Keratinocyte (primary cell): ENCODE results near the gene ZCCHC7. TPM values are rescaled to one million over a fixed set of nuclear protein-coding genes. Genes with fewer than 3 reads are reported as not detected.

Experiments used
- DNase-seq: peaks from one replicate; pipeline ENCODE4 v3.0.0-alpha.2; 2011; ENCODE audit warnings: low read depth, missing footprints, low spot score
- FAIRE-seq: peaks from 2 replicates; lab custom pipeline; 2011; peaks lifted over from hg19 to GRCh38; lab: Jason Lieb, UNC
- H2AFZ ChIP-seq: 2 replicates; pipeline ENCODE4 v1.6.0; 2012; ENCODE audit warnings: low read length, control low read depth, inconsistent platforms; ENCODE audit not compliant: control insufficient read depth
- H3K27ac ChIP-seq: 2 replicates; pipeline ENCODE4 v1.5.1; 2011; ENCODE audit warnings: low read length; ENCODE audit not compliant: control insufficient read depth, insufficient read depth
- H3K27me3 ChIP-seq: 3 replicates; pipeline ENCODE4 v1.6.0; 2011; ENCODE audit warnings: low read length; ENCODE audit not compliant: control insufficient read depth, insufficient read depth; ENCODE audit errors: extremely low read depth
- H3K36me3 ChIP-seq, 2 experiments: 2 replicates in 1 of 2; 3 replicates in 1 of 2; pipeline ENCODE4 v1.5.1; 2011; ENCODE audit warnings: low read length in 2 of 2, mild to moderate bottlenecking in 1 of 2; ENCODE audit not compliant: control insufficient read depth in 2 of 2, insufficient read depth in 2 of 2; ENCODE audit errors: extremely low read depth in 1 of 2
- H3K4me1 ChIP-seq: 3 replicates; pipeline ENCODE4 v1.5.1; 2011; ENCODE audit warnings: low read length; ENCODE audit not compliant: control insufficient read depth, insufficient read depth; ENCODE audit errors: extremely low read depth
- H3K4me2 ChIP-seq: 3 replicates; pipeline ENCODE4 v1.6.0; 2011; ENCODE audit warnings: low read depth, low read length; ENCODE audit not compliant: control insufficient read depth, insufficient read depth; ENCODE audit errors: extremely low read depth
- H3K4me3 ChIP-seq, 3 experiments: fragments of 200-600 bp in 1 of 3; sonication (generic) in 1 of 3; 2 replicates in 2 of 3; 3 replicates in 1 of 3; pipeline ENCODE4 v1.5.1; 2011 to 2016; ENCODE audit warnings: low read length in 3 of 3, mild to moderate bottlenecking in 3 of 3, control low read depth in 2 of 3, inconsistent platforms in 1 of 3, low read depth in 1 of 3, mixed read lengths in 1 of 3, mixed run types in 1 of 3, moderate library complexity in 1 of 3; ENCODE audit not compliant: control insufficient read depth in 2 of 3, insufficient read depth in 2 of 3; ENCODE audit errors: extremely low read depth in 1 of 3
- H3K79me2 ChIP-seq: 2 replicates; pipeline ENCODE4 v1.6.0; 2012; ENCODE audit warnings: low read length; ENCODE audit not compliant: control insufficient read depth, insufficient read depth
- H3K9ac ChIP-seq: 3 replicates; pipeline ENCODE4 v1.6.0; 2011; ENCODE audit warnings: low read length; ENCODE audit not compliant: control insufficient read depth, insufficient read depth; ENCODE audit errors: extremely low read depth
- H3K9me1 ChIP-seq: 3 replicates; pipeline ENCODE4 v1.6.0; 2011; ENCODE audit warnings: low read length; ENCODE audit not compliant: control insufficient read depth, insufficient read depth; ENCODE audit errors: extremely low read depth
- H3K9me3 ChIP-seq: 2 replicates; pipeline ENCODE4 v1.5.1; 2012; ENCODE audit warnings: low read depth, low read length; ENCODE audit not compliant: control insufficient read depth
- H4K20me1 ChIP-seq: 3 replicates; pipeline ENCODE4 v1.6.0; 2011; ENCODE audit warnings: low read length; ENCODE audit not compliant: control insufficient read depth, insufficient read depth; ENCODE audit errors: extremely low read depth
- EZH2 ChIP-seq: IDR thresholded peaks from one replicate; pipeline ENCODE4 v1.6.1; 2012; ENCODE audit warnings: inconsistent platforms, mild to moderate bottlenecking, low read length, moderate library complexity
- dilution Hi-C: fragments of 300-500 bp; cut with MboI; formaldehyde crosslinking; loops from one replicate; pipeline ENCODE4 v1.7.0; 2020; ENCODE audit warnings: low sequenced_read_pairs; ENCODE audit not compliant: extremely low pct_ligation_motif_present
- polyA plus RNA-seq, 5 experiments: library from polyadenylated mRNA; depleted of rRNA in 3 of 5; stranded (reverse) in 3 of 5; stranded (forward) in 1 of 5; unstranded in 1 of 5; fragments of >200 nt; gene quantifications; 1 replicate in 1 of 5; 2 replicates in 3 of 5; 3 replicates in 1 of 5; pipeline versions ENCODE4 v1.2.1 to v1.2.3, GENCODE V29; 2011 to 2012; ENCODE audit warnings: missing spikeins in 2 of 5, low read depth in 1 of 5, low replicate concordance in 1 of 5
- TF ChIP-seq, protein P1 (sequence below), 3 experiments: IDR thresholded peaks in 1 of 3; conservative IDR thresholded peaks in 1 of 3; optimal IDR thresholded peaks in 1 of 3; 2 replicates in 2 of 3; 3 replicates in 1 of 3; pipeline versions ENCODE3 to v1.5.1; 2011; ENCODE audit warnings: low read length in 3 of 3, mild to moderate bottlenecking in 3 of 3, moderate library complexity in 2 of 3, control low read depth in 1 of 3, inconsistent platforms in 1 of 3; ENCODE audit not compliant: insufficient read depth in 2 of 3; ENCODE audit errors: extremely low read depth in 1 of 3

ZCCHC7 gene
- polyA plus RNA-seq, 1 donor (not counting 4 experiments of a cell fraction or from before 2014, with no cell fraction given): 16.5 TPM

DNA sequence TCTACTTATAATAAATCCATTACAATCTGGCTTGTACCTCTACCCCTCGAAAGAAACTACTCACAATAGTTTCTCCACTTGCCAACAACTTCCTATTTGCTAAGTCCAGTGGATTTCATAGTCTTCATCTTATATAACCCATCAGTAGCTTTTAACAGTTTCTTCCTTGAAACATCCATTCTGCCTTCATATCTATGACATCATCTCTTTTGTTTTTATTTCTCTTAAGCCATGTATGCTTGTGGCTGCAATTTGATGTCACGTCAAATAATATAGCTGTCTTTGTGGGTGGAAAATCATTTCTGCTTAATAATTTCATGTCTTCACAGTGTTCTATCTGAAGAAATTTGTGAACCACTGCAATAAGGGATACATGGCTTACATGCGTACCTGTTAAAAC lies 224.7 kb downstream of the ZCCHC7 start:
- Histone ChIP-seq H4K20me1 (no peaks in the 10 kb centered on the region), H3K9me3 (no peaks in the 10 kb centered on the region), H3K9ac (no peak overlapping the region), H3K79me2 (no peaks in the 10 kb centered on the region), H3K27me3 (no peaks in the 10 kb centered on the region), H3K4me2 (no peak overlapping the region), H3K27ac (no peak overlapping the region), H2AFZ (no peak overlapping the region), H3K4me3 (no peak overlapping the region), H3K4me1 (no peaks in the 10 kb centered on the region), H3K36me3 (no peaks in the 10 kb centered on the region), H3K9me1 (no peaks in the 10 kb centered on the region)
- DNase-seq (no peak), FAIRE-seq (no peak)
- dilution Hi-C loops: no loop called here
- TF ChIP-seq EZH2: no peak
- TF ChIP-seq, protein P1, sequence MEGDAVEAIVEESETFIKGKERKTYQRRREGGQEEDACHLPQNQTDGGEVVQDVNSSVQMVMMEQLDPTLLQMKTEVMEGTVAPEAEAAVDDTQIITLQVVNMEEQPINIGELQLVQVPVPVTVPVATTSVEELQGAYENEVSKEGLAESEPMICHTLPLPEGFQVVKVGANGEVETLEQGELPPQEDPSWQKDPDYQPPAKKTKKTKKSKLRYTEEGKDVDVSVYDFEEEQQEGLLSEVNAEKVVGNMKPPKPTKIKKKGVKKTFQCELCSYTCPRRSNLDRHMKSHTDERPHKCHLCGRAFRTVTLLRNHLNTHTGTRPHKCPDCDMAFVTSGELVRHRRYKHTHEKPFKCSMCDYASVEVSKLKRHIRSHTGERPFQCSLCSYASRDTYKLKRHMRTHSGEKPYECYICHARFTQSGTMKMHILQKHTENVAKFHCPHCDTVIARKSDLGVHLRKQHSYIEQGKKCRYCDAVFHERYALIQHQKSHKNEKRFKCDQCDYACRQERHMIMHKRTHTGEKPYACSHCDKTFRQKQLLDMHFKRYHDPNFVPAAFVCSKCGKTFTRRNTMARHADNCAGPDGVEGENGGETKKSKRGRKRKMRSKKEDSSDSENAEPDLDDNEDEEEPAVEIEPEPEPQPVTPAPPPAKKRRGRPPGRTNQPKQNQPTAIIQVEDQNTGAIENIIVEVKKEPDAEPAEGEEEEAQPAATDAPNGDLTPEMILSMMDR (optimal IDR thresholded peaks at IDR 0.05 in 1 of 3, IDR thresholded peaks at IDR 0.05 in 1 of 3, conservative IDR thresholded peaks at IDR 0.05 in 1 of 3; ENCODE audit: extremely low read depth in 1 of 3, insufficient read depth in 2 of 3, low read length in 3 of 3): no peak

DNA sequence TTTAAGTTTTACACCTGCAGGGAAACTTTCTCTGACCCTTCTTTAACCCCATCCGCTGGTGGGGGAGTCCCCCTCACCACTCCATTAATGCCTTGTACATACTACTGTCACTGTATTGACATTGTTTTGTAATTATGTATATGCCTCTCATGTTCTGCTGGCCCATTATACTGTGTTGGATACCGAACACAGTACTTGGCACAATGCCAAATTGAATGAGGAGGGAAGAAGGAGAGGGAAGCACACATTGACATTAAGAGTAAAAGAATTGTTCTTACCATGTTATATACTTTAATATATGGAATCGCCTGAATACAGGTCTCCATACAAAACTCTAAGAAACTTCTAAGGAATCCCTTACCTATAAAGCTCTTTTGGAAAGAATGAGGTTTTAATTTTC lies 228.5 kb downstream of the ZCCHC7 start:
- H3K9me1 ChIP-seq: no peaks in the 10 kb centered on the region
- DNase-seq: no peak
- H3K9ac ChIP-seq: no peak overlapping the region
- peaks cover 16% of the 10 kb centered on the region for H3K4me1 ChIP-seq
- no peaks in the 10 kb centered on the region for H3K27me3 ChIP-seq
- H3K4me2 ChIP-seq: no peak overlapping the region
- no peaks in the 10 kb centered on the region for H3K36me3 ChIP-seq
- H3K79me2 ChIP-seq: no peaks in the 10 kb centered on the region
- dilution Hi-C loops: no loop called here
- H3K4me3 ChIP-seq: no peak overlapping the region
- no peak overlapping the region for H3K27ac ChIP-seq
- TF ChIP-seq EZH2: no peak
- TF ChIP-seq, protein P1 (optimal IDR thresholded peaks at IDR 0.05 in 1 of 3, IDR thresholded peaks at IDR 0.05 in 1 of 3, conservative IDR thresholded peaks at IDR 0.05 in 1 of 3; ENCODE audit: extremely low read depth in 1 of 3, insufficient read depth in 2 of 3, low read length in 3 of 3): no peak
- no peak overlapping the region for H2AFZ ChIP-seq
- no peaks in the 10 kb centered on the region for H4K20me1 ChIP-seq
- no peaks in the 10 kb centered on the region for H3K9me3 ChIP-seq
- no peak for FAIRE-seq
